ENCODE results near the gene BLOC1S6.

DNA sequence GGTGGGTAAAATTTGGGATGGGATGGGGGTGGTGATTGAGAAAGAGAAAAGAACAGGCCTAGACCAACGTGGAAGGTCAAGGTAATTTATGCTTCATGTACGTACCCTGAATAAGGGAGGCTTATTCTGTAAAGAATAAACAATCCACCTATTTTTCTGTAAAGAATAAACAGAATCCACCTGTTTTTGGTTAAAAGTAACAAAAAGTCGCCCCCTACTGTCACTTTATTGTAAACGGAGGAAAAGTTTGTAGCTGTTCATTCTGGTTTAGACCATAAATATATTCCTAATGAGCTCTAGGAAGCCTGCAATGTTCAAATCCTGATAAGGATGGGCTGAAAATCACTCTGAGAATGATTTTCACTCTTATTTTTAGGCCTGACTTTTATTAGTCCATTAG is 24.1 kb downstream of the BLOC1S6 start:
- TF ChIP-seq, protein P1, sequence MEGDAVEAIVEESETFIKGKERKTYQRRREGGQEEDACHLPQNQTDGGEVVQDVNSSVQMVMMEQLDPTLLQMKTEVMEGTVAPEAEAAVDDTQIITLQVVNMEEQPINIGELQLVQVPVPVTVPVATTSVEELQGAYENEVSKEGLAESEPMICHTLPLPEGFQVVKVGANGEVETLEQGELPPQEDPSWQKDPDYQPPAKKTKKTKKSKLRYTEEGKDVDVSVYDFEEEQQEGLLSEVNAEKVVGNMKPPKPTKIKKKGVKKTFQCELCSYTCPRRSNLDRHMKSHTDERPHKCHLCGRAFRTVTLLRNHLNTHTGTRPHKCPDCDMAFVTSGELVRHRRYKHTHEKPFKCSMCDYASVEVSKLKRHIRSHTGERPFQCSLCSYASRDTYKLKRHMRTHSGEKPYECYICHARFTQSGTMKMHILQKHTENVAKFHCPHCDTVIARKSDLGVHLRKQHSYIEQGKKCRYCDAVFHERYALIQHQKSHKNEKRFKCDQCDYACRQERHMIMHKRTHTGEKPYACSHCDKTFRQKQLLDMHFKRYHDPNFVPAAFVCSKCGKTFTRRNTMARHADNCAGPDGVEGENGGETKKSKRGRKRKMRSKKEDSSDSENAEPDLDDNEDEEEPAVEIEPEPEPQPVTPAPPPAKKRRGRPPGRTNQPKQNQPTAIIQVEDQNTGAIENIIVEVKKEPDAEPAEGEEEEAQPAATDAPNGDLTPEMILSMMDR (IDR thresholded peaks at IDR 0.05), result peak in 3 of 4 experiments; percentile 40 to 50 (median 49)
- TF ChIP-seq POLR2A (IDR thresholded peaks at IDR 0.05) (no peak), POLR2AphosphoS5 (IDR thresholded peaks at IDR 0.05) (no peak)

Data from prostate gland (tissue), 2 donors.